HTR-8/SVneo (cell line): ENCODE results near the gene TBC1D14.
"Not testable (repeated sequence)": the region's sequence is repeated elsewhere in the genome, so short reads cannot be mapped to it uniquely, and the experiment has no call there.

Experiments
- DNase-seq: peaks from one replicate; pipeline ENCODE4 v3.0.0; 2011; ENCODE audit warnings: low spot score, mixed read lengths; ENCODE audit not compliant: insufficient read length
- FAIRE-seq: peaks from 2 replicates; lab custom pipeline; 2011; peaks lifted over from hg19 to GRCh38; lab: Jason Lieb, UNC

The TBC1D14 gene

GRCh38 chr4:6890358-6890757 lies 19.3 kb upstream of the TBC1D14 start:
- no peak for DNase-seq
- FAIRE-seq = no peak

GRCh38 chr4:6890971-6891370 lies 18.7 kb upstream of the TBC1D14 start:
- not testable (repeated sequence) for FAIRE-seq, DNase-seq

GRCh38 chr4:6891436-6892170 lies 18.0 kb upstream of the TBC1D14 start:
- FAIRE-seq (no peak), DNase-seq (no peak)

- DNase-seq (no peak), FAIRE-seq (no peak)
Measured at GRCh38 chr4:6892190-6892908, 17.3 kb upstream of the TBC1D14 start.

- DNase-seq (no peak), FAIRE-seq (no peak)
Measured at GRCh38 chr4:6892909-6893202, 16.8 kb upstream of the TBC1D14 start.

GRCh38 chr4:6893449-6894085 lies 16.1 kb upstream of the TBC1D14 start:
- FAIRE-seq = no peak

GRCh38 chr4:6894086-6894478 lies 15.5 kb upstream of the TBC1D14 start:
- FAIRE-seq (no peak), DNase-seq (no peak)

More at GRCh38 chr4:6893449-6894085, 16.1 kb upstream of the TBC1D14 start:
- no peak for DNase-seq

GRCh38 chr4:6894528-6895498 lies 14.8 kb upstream of the TBC1D14 start:
- FAIRE-seq (no peak), DNase-seq (no peak)

- FAIRE-seq (no peak), DNase-seq (no peak)
Measured at GRCh38 chr4:6896035-6896434, 13.6 kb upstream of the TBC1D14 start.

- no peak for DNase-seq
- no peak for FAIRE-seq
Measured at GRCh38 chr4:6898763-6899162, 10.9 kb upstream of the TBC1D14 start.

GRCh38 chr4:6900181-6900812 lies 9.3 kb upstream of the TBC1D14 start:
- FAIRE-seq (no peak), DNase-seq (no peak)

- FAIRE-seq = no peak
- DNase-seq = no peak
Measured at GRCh38 chr4:6900956-6901355, 8.7 kb upstream of the TBC1D14 start.

GRCh38 chr4:6901669-6902317 lies 7.8 kb upstream of the TBC1D14 start:
- no peak for FAIRE-seq

GRCh38 chr4:6902318-6903042 lies 7.1 kb upstream of the TBC1D14 start:
- FAIRE-seq (no peak), DNase-seq (no peak)

More at GRCh38 chr4:6901669-6902317, 7.8 kb upstream of the TBC1D14 start:
- no peak for DNase-seq

- no peak for FAIRE-seq
- no peak for DNase-seq
Measured at GRCh38 chr4:6905516-6906445, 3.8 kb upstream of the TBC1D14 start.

GRCh38 chr4:6906486-6906885 lies 3.1 kb upstream of the TBC1D14 start:
- FAIRE-seq, DNase-seq: not testable (repeated sequence)

- no peak for FAIRE-seq
- no peak for DNase-seq
Measured at GRCh38 chr4:6907658-6908191, 1.9 kb upstream of the TBC1D14 start.
